Measurements from ENCODE around the gene DGKQ. TPM values are rescaled to one million over a fixed set of nuclear protein-coding genes. Genes with fewer than 3 reads are reported as not detected.

DGKQ gene
- total RNA-seq, 2 experiments from 2014 or later = 17.6 to 19.2 TPM

DNA sequence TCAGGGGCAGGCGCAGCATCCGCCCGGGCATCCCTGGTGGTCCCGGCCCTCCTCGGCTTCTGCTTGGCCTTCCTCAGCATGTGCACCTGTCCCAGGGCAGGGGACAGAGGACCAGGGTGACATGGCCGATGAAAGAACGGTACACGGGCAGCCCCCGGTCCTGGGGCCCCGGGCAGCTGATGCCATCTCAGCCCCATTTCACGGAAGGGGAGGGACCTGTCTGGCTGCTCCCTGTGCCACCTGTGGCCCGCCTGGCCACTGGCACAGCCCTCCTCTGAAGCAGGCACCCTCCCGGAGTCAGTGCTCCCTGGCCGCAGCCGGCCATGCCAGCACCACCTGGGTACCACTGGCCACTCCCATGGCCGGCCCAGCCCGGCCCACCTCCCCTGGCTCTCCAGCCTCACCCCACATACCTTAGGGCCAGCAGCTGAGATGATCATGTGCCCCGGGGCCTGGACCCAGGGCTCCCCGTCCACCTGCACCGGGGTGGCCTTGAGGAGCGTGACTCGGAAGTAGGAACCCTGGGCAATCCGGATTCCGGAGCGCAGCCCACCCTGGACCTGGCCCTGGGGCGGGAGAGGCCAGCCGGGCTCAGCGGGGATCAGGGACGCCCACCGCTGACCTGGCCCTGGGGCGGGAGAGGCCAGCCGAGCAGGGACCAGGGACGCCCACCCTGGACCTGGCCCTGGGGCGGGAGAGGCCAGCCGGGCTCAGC, 12.6 kb downstream of the DGKQ start:
- H3K9me3 ChIP-seq (ENCODE audit: control insufficient read depth in 1 of 2, insufficient read depth in 1 of 2, low read length in 2 of 2) = peaks cover 0 to 6% of the 10 kb centered on the region in 2 experiments
- Mint-ChIP-seq H3K4me3 (no peak overlapping the region), H3K27ac (no peak overlapping the region), H3K9me3 (no peaks in the 10 kb centered on the region), H3K27me3 (no peaks in the 10 kb centered on the region), H3K4me1 (ENCODE audit: low read depth) (no peaks in the 10 kb centered on the region), H3K36me3 (ENCODE audit: low read depth) (peaks cover 25% of the 10 kb centered on the region)
- TF ChIP-seq, protein P1, sequence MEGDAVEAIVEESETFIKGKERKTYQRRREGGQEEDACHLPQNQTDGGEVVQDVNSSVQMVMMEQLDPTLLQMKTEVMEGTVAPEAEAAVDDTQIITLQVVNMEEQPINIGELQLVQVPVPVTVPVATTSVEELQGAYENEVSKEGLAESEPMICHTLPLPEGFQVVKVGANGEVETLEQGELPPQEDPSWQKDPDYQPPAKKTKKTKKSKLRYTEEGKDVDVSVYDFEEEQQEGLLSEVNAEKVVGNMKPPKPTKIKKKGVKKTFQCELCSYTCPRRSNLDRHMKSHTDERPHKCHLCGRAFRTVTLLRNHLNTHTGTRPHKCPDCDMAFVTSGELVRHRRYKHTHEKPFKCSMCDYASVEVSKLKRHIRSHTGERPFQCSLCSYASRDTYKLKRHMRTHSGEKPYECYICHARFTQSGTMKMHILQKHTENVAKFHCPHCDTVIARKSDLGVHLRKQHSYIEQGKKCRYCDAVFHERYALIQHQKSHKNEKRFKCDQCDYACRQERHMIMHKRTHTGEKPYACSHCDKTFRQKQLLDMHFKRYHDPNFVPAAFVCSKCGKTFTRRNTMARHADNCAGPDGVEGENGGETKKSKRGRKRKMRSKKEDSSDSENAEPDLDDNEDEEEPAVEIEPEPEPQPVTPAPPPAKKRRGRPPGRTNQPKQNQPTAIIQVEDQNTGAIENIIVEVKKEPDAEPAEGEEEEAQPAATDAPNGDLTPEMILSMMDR (IDR thresholded peaks at IDR 0.05) = no peak
- H3K27ac ChIP-seq (ENCODE audit: low read depth in 1 of 2, low read length in 2 of 2) = no peak overlapping the region
- ATAC-seq (ENCODE audit: poor library complexity) (no peak), DNase-seq (peak in 1 of 14 experiments; percentile 14)
- POLR2A ChIA-PET = no interaction called here
- H3K36me3 ChIP-seq (ENCODE audit: insufficient read depth, low read length) = peaks cover 13% of the 10 kb centered on the region
- H3K27me3 ChIP-seq (ENCODE audit: control insufficient read depth in 1 of 2, insufficient read depth in 2 of 2, low read length in 2 of 2) = no peaks in the 10 kb centered on the region
- H3K4me3 ChIP-seq (ENCODE audit: low read length) = no peak overlapping the region
- CTCF ChIA-PET = no interaction called here
- no peaks in the 10 kb centered on the region for H3K4me1 ChIP-seq (ENCODE audit: insufficient read depth, low read length)
- intact Hi-C loops (cut with DNase I, micrococcal nuclease) = no loop called here

DNA sequence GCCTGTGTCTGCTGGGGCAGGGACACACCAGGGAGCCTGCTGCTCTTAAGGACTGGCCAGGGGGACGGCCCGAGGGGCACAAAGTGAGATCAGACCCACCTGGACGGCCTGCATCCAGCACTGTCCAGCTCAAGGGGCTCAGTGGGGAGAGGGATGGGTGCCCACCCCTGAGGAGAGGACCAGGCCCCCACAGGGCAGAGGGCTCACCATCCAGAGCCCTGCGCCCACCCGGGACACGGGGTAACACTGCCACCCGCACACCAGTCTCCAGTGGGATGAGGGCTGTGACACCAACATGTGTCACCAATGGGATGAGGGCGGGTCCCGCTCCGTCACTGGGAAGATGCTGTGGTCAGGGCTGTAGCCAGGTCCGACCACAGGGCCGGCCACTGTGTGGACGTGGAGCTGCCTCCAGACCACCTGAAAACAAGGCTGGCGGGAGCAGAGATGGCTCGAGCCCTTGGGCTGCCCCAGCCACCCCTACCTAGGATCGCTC, 13.2 kb downstream of the DGKQ start:
- Histone ChIP-seq H3K27ac (ENCODE audit: low read depth in 1 of 2, low read length in 2 of 2) (no peak overlapping the region), H3K36me3 (ENCODE audit: insufficient read depth, low read length) (peaks cover 13% of the 10 kb centered on the region), H3K4me3 (ENCODE audit: low read length) (no peak overlapping the region), H3K9me3 (ENCODE audit: control insufficient read depth in 1 of 2, insufficient read depth in 1 of 2, low read length in 2 of 2) (peaks cover 0 to 6% of the 10 kb centered on the region in 2 experiments), H3K4me1 (ENCODE audit: insufficient read depth, low read length) (no peaks in the 10 kb centered on the region), H3K27me3 (ENCODE audit: control insufficient read depth in 1 of 2, insufficient read depth in 2 of 2, low read length in 2 of 2) (no peaks in the 10 kb centered on the region)
- ChIA-PET POLR2A (no interaction called here), CTCF (no interaction called here)
- no peaks in the 10 kb centered on the region for H3K27me3 Mint-ChIP-seq
- DNase-seq = peak in 1 of 14 experiments; percentile 15
- no peaks in the 10 kb centered on the region for H3K9me3 Mint-ChIP-seq
- H3K4me3 Mint-ChIP-seq = no peak overlapping the region
- H3K36me3 Mint-ChIP-seq (ENCODE audit: low read depth) = peaks cover 25% of the 10 kb centered on the region
- no peak for ATAC-seq (ENCODE audit: poor library complexity)
- H3K4me1 Mint-ChIP-seq (ENCODE audit: low read depth) = no peaks in the 10 kb centered on the region
- TF ChIP-seq, protein P1 (IDR thresholded peaks at IDR 0.05) = no peak
- H3K27ac Mint-ChIP-seq = no peak overlapping the region
- intact Hi-C loops (cut with DNase I, micrococcal nuclease) = no loop called here

DNA sequence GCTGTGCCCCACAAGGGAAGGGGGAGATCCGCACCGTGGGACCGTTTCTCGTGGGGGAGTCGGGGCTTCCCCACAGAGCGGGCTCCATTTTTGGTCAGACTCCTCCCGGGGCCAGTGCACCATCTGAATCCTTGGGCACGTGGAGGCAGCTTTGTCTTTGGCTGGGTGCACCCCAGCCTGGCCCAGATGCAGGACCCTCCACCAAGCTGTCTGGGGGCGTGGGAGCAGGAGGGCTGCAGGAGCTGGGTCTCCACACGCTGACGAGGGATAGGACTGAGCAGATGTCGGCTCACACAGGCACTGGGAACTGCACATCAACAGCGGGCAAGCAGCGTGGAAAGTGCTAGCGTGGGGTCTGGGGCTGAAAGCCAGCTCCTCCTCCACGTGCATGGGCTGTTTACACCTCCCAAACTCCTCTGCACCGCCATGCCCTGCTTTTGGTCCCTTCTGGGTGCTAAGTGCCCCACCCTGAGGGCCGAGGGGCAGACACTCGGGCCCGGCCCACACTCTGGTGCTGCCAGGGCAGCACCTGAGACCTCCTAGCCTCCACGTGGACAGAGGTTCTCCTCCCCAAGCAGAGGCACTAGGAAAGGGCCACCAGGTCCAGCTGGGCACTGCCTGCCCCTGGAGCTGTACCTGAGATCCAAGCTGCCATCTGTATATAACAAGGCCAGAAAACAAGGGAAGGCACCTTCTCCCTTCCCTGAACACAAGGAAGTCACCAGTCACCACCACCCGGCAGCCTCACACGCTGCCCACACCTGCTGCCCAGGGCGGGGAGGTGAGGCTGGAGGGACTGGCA, 13.8 kb downstream of the DGKQ start:
- no peaks in the 10 kb centered on the region for H3K27me3 Mint-ChIP-seq
- Histone ChIP-seq H3K27me3 (ENCODE audit: control insufficient read depth in 1 of 2, insufficient read depth in 2 of 2, low read length in 2 of 2) (no peaks in the 10 kb centered on the region), H3K36me3 (ENCODE audit: insufficient read depth, low read length) (peaks cover 13% of the 10 kb centered on the region), H3K27ac (ENCODE audit: low read depth in 1 of 2, low read length in 2 of 2) (no peak overlapping the region), H3K4me1 (ENCODE audit: insufficient read depth, low read length) (no peaks in the 10 kb centered on the region), H3K9me3 (ENCODE audit: control insufficient read depth in 1 of 2, insufficient read depth in 1 of 2, low read length in 2 of 2) (peaks cover 0 to 6% of the 10 kb centered on the region in 2 experiments), H3K4me3 (ENCODE audit: low read length) (no peak overlapping the region)
- DNase-seq (peak in 1 of 14 experiments; percentile 12), ATAC-seq (ENCODE audit: poor library complexity) (no peak)
- CTCF ChIA-PET = no interaction called here
- TF ChIP-seq, protein P1 (IDR thresholded peaks at IDR 0.05) = no peak
- no peak overlapping the region for H3K4me3 Mint-ChIP-seq
- H3K4me1 Mint-ChIP-seq (ENCODE audit: low read depth) = no peaks in the 10 kb centered on the region
- intact Hi-C loops (cut with DNase I, micrococcal nuclease) = no loop called here
- no peak overlapping the region for H3K27ac Mint-ChIP-seq
- peaks cover 28% of the 10 kb centered on the region for H3K36me3 Mint-ChIP-seq (ENCODE audit: low read depth)
- POLR2A ChIA-PET = no interaction called here
- H3K9me3 Mint-ChIP-seq = no peaks in the 10 kb centered on the region
